ENCODE data around the gene SCN1B.
A peak's percentile ranks its signal among the peaks of the same experiment; 100 is the strongest.
"Not testable (repeated sequence)": the region's sequence is repeated elsewhere in the genome, so short reads cannot be mapped to it uniquely, and the experiment has no call there.

Gene SCN1B

GRCh38 chr19:35034005-35034502 lies 3.8 kb downstream of the SCN1B start:
- DNase-seq (ENCODE audit: insufficient read length, low spot score) (no peak), FAIRE-seq (no peak)

GRCh38 chr19:35034588-35035382 lies 4.5 kb downstream of the SCN1B start:
- DNase-seq (ENCODE audit: insufficient read length, low spot score) = no peak
- FAIRE-seq = no peak

- DNase-seq (ENCODE audit: insufficient read length, low spot score) (peak; percentile 72), FAIRE-seq (peak; percentile 81)
These were observed 7.7 kb downstream of the SCN1B start for GRCh38 chr19:35037716-35038622.

GRCh38 chr19:35038623-35039512 lies 8.6 kb downstream of the SCN1B start:
- no peak for DNase-seq (ENCODE audit: insufficient read length, low spot score)
- FAIRE-seq = no peak

GRCh38 chr19:35039881-35040825 lies 9.9 kb downstream of the SCN1B start:
- DNase-seq (ENCODE audit: insufficient read length, low spot score) (no peak), FAIRE-seq (no peak)

GRCh38 chr19:35040826-35041547 lies 10.7 kb downstream of the SCN1B start:
- FAIRE-seq = no peak
- DNase-seq (ENCODE audit: insufficient read length, low spot score) = no peak

- FAIRE-seq = no peak
- DNase-seq (ENCODE audit: insufficient read length, low spot score) = no peak
These were observed 11.3 kb downstream of the SCN1B start, which contains the start of gene HPN for GRCh38 chr19:35041548-35042055. HPN (plus strand) TSS chr19:35041721; CDS start chr19:35042507, 786 bp downstream.

- FAIRE-seq (no peak), DNase-seq (ENCODE audit: insufficient read length, low spot score) (no peak)
These were observed 11.9 kb downstream of the SCN1B start for GRCh38 chr19:35042056-35042730.

- no peak for FAIRE-seq
These were observed 12.8 kb downstream of the SCN1B start for GRCh38 chr19:35042954-35043604.

GRCh38 chr19:35043906-35044305 lies 13.6 kb downstream of the SCN1B start:
- DNase-seq (ENCODE audit: insufficient read length, low spot score) = no peak
- FAIRE-seq = no peak

More at GRCh38 chr19:35042954-35043604, 12.8 kb downstream of the SCN1B start:
- DNase-seq (ENCODE audit: insufficient read length, low spot score) = no peak

- FAIRE-seq = peak; percentile 76
- no peak for DNase-seq (ENCODE audit: insufficient read length, low spot score)
These were observed 14.2 kb downstream of the SCN1B start for GRCh38 chr19:35044317-35045117.

- peak; percentile 83 for DNase-seq (ENCODE audit: insufficient read length, low spot score)
- FAIRE-seq = peak; percentile 83
These were observed 15.5 kb downstream of the SCN1B start for GRCh38 chr19:35045667-35046300.

- DNase-seq (ENCODE audit: insufficient read length, low spot score) (no peak), FAIRE-seq (no peak)
These were observed 16.2 kb downstream of the SCN1B start for GRCh38 chr19:35046461-35046860.

GRCh38 chr19:35048911-35049411 lies 18.7 kb downstream of the SCN1B start:
- DNase-seq (ENCODE audit: insufficient read length, low spot score) = no peak
- FAIRE-seq = no peak

- no peak for FAIRE-seq
- DNase-seq (ENCODE audit: insufficient read length, low spot score) = no peak
These were observed 19.2 kb downstream of the SCN1B start for GRCh38 chr19:35049456-35049855.

GRCh38 chr19:35050662-35051061 lies 20.4 kb downstream of the SCN1B start:
- FAIRE-seq; DNase-seq (ENCODE audit: insufficient read length, low spot score): not testable (repeated sequence)
